Coronary artery (tissue), 2 donors: Measurements from ENCODE around the gene UBE2E2.

Source experiments
- DNase-seq: peaks from one replicate; pipeline ENCODE4 v3.0.0-alpha.2; 2017; ENCODE audit warnings: low spot score
- H3K27ac ChIP-seq, 2 donors: fragments of 200-600 bp; sonication (generic); one replicate each; pipeline ENCODE4 v1.5.1; 2016 to 2019
- H3K4me3 ChIP-seq: fragments of 200-600 bp; sonication (generic); 2 replicates; pipeline ENCODE4 v1.5.1; 2016; ENCODE audit warnings: mild to moderate bottlenecking, moderate library complexity
- TF ChIP-seq, protein P1 (sequence below): fragments of 200-600 bp; sonication (generic); IDR thresholded peaks from one replicate; pipeline ENCODE4 v1.5.1; 2019; ENCODE audit warnings: antibody characterized with exemption

The UBE2E2 gene

GRCh38 chr3:23270423-23270822 is 67.3 kb downstream of the UBE2E2 start:
- Histone ChIP-seq H3K4me3 (no peak overlapping the region), H3K27ac (no peak overlapping the region)
- TF ChIP-seq, protein P1, sequence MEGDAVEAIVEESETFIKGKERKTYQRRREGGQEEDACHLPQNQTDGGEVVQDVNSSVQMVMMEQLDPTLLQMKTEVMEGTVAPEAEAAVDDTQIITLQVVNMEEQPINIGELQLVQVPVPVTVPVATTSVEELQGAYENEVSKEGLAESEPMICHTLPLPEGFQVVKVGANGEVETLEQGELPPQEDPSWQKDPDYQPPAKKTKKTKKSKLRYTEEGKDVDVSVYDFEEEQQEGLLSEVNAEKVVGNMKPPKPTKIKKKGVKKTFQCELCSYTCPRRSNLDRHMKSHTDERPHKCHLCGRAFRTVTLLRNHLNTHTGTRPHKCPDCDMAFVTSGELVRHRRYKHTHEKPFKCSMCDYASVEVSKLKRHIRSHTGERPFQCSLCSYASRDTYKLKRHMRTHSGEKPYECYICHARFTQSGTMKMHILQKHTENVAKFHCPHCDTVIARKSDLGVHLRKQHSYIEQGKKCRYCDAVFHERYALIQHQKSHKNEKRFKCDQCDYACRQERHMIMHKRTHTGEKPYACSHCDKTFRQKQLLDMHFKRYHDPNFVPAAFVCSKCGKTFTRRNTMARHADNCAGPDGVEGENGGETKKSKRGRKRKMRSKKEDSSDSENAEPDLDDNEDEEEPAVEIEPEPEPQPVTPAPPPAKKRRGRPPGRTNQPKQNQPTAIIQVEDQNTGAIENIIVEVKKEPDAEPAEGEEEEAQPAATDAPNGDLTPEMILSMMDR, result no peak
- no peak for DNase-seq

DNA sequence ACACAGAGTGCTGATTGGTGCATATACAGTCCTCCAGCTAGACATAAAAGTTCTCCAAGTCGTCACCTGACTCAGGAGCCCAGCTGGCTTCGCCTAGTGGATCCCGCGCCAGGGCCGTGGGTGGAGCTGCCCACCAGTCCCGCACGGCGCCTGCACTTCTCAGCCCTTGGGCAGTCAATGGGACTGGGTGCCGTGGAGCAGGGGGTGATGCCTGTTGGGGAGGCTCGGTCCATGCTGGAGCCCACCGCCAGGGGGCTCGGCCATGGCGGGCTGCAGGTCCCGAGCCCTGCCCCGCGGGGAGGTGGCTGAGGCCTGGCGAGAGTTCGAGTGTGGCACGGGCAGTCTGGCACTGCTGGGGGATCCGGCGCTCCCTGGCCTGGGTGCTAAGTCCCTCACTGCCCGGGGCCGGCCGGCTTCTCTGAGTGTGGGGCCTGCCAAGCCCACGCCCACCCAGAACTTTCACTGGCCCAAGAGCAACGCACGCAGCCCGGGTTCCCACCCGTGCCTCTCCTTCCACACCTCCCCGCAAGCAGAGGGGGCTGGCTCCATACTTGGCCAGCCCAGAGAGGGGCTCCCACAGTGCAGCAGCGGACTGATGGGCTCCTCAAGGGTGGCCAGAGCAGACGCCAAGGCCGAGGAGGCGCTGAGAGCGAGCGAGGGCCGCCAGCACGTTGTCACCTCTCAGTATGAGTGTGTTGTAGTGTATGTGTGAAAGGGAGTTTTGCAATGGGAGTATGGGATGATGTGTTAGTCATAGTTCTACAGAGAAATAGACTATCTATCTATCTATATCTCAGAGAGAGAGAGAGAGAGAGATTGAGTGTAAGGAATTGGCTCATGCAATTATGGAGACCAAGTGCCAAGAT is 69.0 kb downstream of the UBE2E2 start:
- H3K4me3 ChIP-seq, result no peak overlapping the region
- TF ChIP-seq, protein P1, result no peak
- no peak for DNase-seq
- H3K27ac ChIP-seq, result no peak overlapping the region

- DNase-seq, result no peak
- TF ChIP-seq, protein P1, result no peak
- no peak overlapping the region for H3K27ac ChIP-seq
- no peak overlapping the region for H3K4me3 ChIP-seq
These were observed 69.7 kb downstream of the UBE2E2 start for GRCh38 chr3:23272820-23273219.

GRCh38 chr3:23275061-23275460 is 71.9 kb downstream of the UBE2E2 start:
- no peak for DNase-seq
- no peak overlapping the region for H3K27ac ChIP-seq
- H3K4me3 ChIP-seq, result no peak overlapping the region
- TF ChIP-seq, protein P1, result no peak

- H3K27ac ChIP-seq, result no peak overlapping the region
- H3K4me3 ChIP-seq, result no peak overlapping the region
- no peak for DNase-seq
- TF ChIP-seq, protein P1, result no peak
These were observed 72.7 kb downstream of the UBE2E2 start for GRCh38 chr3:23275814-23276213.

DNA sequence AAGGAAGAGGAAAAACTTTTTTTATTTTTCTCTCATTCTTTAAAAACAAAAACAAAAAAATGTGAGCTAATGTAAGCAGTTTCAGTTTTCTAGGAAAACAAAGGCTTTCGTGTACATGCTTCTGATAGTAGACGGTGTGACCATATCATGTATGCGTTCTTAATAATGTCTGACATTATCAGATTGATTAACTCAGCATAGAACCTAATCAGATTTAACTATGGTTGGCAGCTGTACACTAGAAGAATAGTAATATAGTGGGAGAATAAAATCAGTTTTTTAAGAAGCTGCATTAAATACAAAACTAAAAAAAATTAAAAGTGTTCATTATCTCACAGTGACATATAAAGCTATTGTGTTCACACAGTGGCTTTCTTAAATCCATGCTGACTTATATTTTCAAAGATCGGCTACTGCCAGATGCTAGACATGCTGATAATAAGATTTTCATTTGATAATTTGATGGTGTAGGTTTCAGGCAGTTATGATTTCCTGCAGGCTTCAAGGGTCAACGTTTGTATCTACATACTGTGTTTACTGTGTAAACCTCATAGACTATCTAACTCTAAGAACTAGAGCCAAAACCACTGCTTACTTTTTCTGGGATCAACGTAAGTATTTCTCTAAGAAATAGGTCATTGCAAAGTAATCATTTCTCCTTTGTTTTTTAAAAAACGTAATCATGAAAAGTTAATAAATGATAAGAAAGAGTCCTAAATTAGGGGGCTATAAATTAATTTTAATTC is 74.0 kb downstream of the UBE2E2 start:
- no peak for DNase-seq
- no peak overlapping the region for H3K4me3 ChIP-seq
- H3K27ac ChIP-seq, result no peak overlapping the region
- TF ChIP-seq, protein P1, result no peak
